ENCODE results near the gene THRAP3. TPM values are rescaled to one million over a fixed set of nuclear protein-coding genes. Genes with fewer than 3 reads are reported as not detected.
"Not testable (repeated sequence)": the region's sequence is repeated elsewhere in the genome, so short reads cannot be mapped to it uniquely, and the experiment has no call there.

Gene THRAP3
- total RNA-seq, 1 experiment from 2014 or later, result 97.5 TPM

GRCh38 chr1:36179220-36179600, 45.0 kb upstream of the THRAP3 start:
- Mint-ChIP-seq H3K4me3 (ENCODE audit: low read depth, unreplicated experiment) (no peak overlapping the region), H3K27me3 (ENCODE audit: unreplicated experiment) (no peaks in the 10 kb centered on the region), H3K27ac (ENCODE audit: unreplicated experiment) (no peak overlapping the region), H3K9me3 (ENCODE audit: low read depth, unreplicated experiment) (no peaks in the 10 kb centered on the region), H3K36me3 (ENCODE audit: insufficient read depth, unreplicated experiment) (peaks cover 40% of the 10 kb centered on the region), H3K4me1 (ENCODE audit: low read depth, unreplicated experiment) (no peaks in the 10 kb centered on the region)
- no peak for DNase-seq
- CTCF ChIA-PET, result no interaction called here
- no TSS peak for BruUV-seq (replicated peaks)
- intact Hi-C loops (cut with micrococcal nuclease; ENCODE audit: unreplicated experiment), result no loop called here
- no peak for TF ChIP-seq CTCF (IDR thresholded peaks at IDR 0.05; ENCODE audit: unreplicated experiment)

- Mint-ChIP-seq H3K9me3 (ENCODE audit: low read depth, unreplicated experiment) (no peaks in the 10 kb centered on the region), H3K4me1 (ENCODE audit: low read depth, unreplicated experiment) (peaks cover 2% of the 10 kb centered on the region), H3K36me3 (ENCODE audit: insufficient read depth, unreplicated experiment) (peaks cover 27% of the 10 kb centered on the region), H3K27me3 (ENCODE audit: unreplicated experiment) (no peaks in the 10 kb centered on the region), H3K27ac (ENCODE audit: unreplicated experiment) (peak overlapping the region; percentile 61), H3K4me3 (ENCODE audit: low read depth, unreplicated experiment) (no peak overlapping the region)
- intact Hi-C loops (cut with micrococcal nuclease; ENCODE audit: unreplicated experiment), result no loop called here
- no peak for TF ChIP-seq CTCF (IDR thresholded peaks at IDR 0.05; ENCODE audit: unreplicated experiment)
- BruUV-seq (replicated peaks), result no TSS peak
- no peak for DNase-seq
- CTCF ChIA-PET, result interaction anchor here (0.8 kb wide), 1 partner anchor 34 kb away, joined by 3 read pairs; the partner anchor contains the start of gene TRAPPC3
Observed at GRCh38 chr1:36182734-36183133, 41.5 kb upstream of the THRAP3 start.

- no peak for DNase-seq
- H3K4me3 Mint-ChIP-seq (ENCODE audit: low read depth, unreplicated experiment), result no peak overlapping the region
- no peak overlapping the region for H3K27ac Mint-ChIP-seq (ENCODE audit: unreplicated experiment)
- BruUV-seq (replicated peaks), result no TSS peak
- intact Hi-C loops (cut with micrococcal nuclease; ENCODE audit: unreplicated experiment), result no loop called here
- peaks cover 27% of the 10 kb centered on the region for H3K36me3 Mint-ChIP-seq (ENCODE audit: insufficient read depth, unreplicated experiment)
- CTCF ChIA-PET, result interaction anchor here (0.8 to 0.9 kb wide), 2 partner anchors 9 to 34 kb away, joined by 3 to 4 read pairs; partner anchors contain the start of gene TRAPPC3
- peaks cover 9% of the 10 kb centered on the region for H3K4me1 Mint-ChIP-seq (ENCODE audit: low read depth, unreplicated experiment)
- no peak for TF ChIP-seq CTCF (IDR thresholded peaks at IDR 0.05; ENCODE audit: unreplicated experiment)
- H3K9me3 Mint-ChIP-seq (ENCODE audit: low read depth, unreplicated experiment), result no peaks in the 10 kb centered on the region
- H3K27me3 Mint-ChIP-seq (ENCODE audit: unreplicated experiment), result no peaks in the 10 kb centered on the region
Observed at GRCh38 chr1:36183309-36183856, 40.9 kb upstream of the THRAP3 start.

- Mint-ChIP-seq H3K36me3 (ENCODE audit: insufficient read depth, unreplicated experiment) (peaks cover 11% of the 10 kb centered on the region), H3K4me3 (ENCODE audit: low read depth, unreplicated experiment) (no peak overlapping the region), H3K27ac (ENCODE audit: unreplicated experiment) (peak overlapping the region; percentile 84), H3K27me3 (ENCODE audit: unreplicated experiment) (no peaks in the 10 kb centered on the region), H3K4me1 (ENCODE audit: low read depth, unreplicated experiment) (peaks cover 10% of the 10 kb centered on the region), H3K9me3 (ENCODE audit: low read depth, unreplicated experiment) (no peaks in the 10 kb centered on the region)
- peak; percentile 84 for TF ChIP-seq CTCF (IDR thresholded peaks at IDR 0.05; ENCODE audit: unreplicated experiment)
- no TSS peak for BruUV-seq (replicated peaks)
- CTCF ChIA-PET, result interaction anchor here (0.5 to 2.0 kb wide), 14 partner anchors 20 to 263 kb away, joined by 3 to 50 read pairs (median 4); partner anchors contain the start of genes OSCP1, THRAP3 and TRAPPC3
- intact Hi-C loops (cut with micrococcal nuclease; ENCODE audit: unreplicated experiment), result loop anchor here (1.0 kb wide), 2 partner anchors 39 to 88 kb away; partner anchors contain the start of gene TRAPPC3
- peak; percentile 84 for DNase-seq
Observed at GRCh38 chr1:36187800-36188593, 36.2 kb upstream of the THRAP3 start.

- H3K4me1 Mint-ChIP-seq (ENCODE audit: low read depth, unreplicated experiment), result peaks cover 14% of the 10 kb centered on the region
- BruUV-seq (replicated peaks); H3K27me3 Mint-ChIP-seq (ENCODE audit: unreplicated experiment); H3K36me3 Mint-ChIP-seq (ENCODE audit: insufficient read depth, unreplicated experiment); H3K4me3 Mint-ChIP-seq (ENCODE audit: low read depth, unreplicated experiment); H3K27ac Mint-ChIP-seq (ENCODE audit: unreplicated experiment); DNase-seq; intact Hi-C loops (cut with micrococcal nuclease; ENCODE audit: unreplicated experiment); CTCF ChIA-PET; H3K9me3 Mint-ChIP-seq (ENCODE audit: low read depth, unreplicated experiment): not testable (repeated sequence)
Observed at GRCh38 chr1:36196805-36197204, 27.4 kb upstream of the THRAP3 start.

Measured in Calu3 (cell line).